Activated T-helper 17 cell treated with anti-CD3 and anti-CD28 coated beads, Interleukin-2, amount 50 U/mL, for 72 hours (primary cell): Measurements from ENCODE around the gene SAP25. TPM values are rescaled to one million over a fixed set of nuclear protein-coding genes. Genes with fewer than 3 reads are reported as not detected.
"Not testable (repeated sequence)": the region's sequence is repeated elsewhere in the genome, so short reads cannot be mapped to it uniquely, and the experiment has no call there.

Experiments used
- ATAC-seq: fragments of 150-1000 bp; cut with Tn5 transposase; replicated peaks from 2 replicates; pipeline ENCODE4 v1.10.0; 2021; ENCODE audit warnings: mild to moderate bottlenecking, moderate library complexity
- H3K27ac Mint-ChIP-seq: one replicate; pipeline ENCODE4 v1.8.0; 2022; ENCODE audit warnings: mixed read lengths
- H3K27me3 Mint-ChIP-seq: one replicate; pipeline ENCODE4 v1.8.0; 2022; ENCODE audit warnings: mixed read lengths
- H3K36me3 Mint-ChIP-seq: one replicate; pipeline ENCODE4 v1.8.0; 2022; ENCODE audit warnings: low read depth, mild to moderate bottlenecking, mixed read lengths
- H3K4me1 Mint-ChIP-seq: one replicate; pipeline ENCODE4 v1.8.0; 2022; ENCODE audit warnings: mixed read lengths
- H3K4me3 Mint-ChIP-seq: one replicate; pipeline ENCODE4 v1.8.0; 2022; ENCODE audit warnings: mild to moderate bottlenecking, mixed read lengths
- H3K9me3 Mint-ChIP-seq: one replicate; pipeline ENCODE4 v1.8.0; 2022; ENCODE audit warnings: mixed read lengths
- total RNA-seq, 2 donors: library from RNA; stranded (reverse); gene quantifications; one replicate each; pipeline ENCODE4 v1.2.3, GENCODE V29; 2022

Gene SAP25
- total RNA-seq, 2 donors from 2014 or later, result 7.6 to 12.9 TPM

DNA sequence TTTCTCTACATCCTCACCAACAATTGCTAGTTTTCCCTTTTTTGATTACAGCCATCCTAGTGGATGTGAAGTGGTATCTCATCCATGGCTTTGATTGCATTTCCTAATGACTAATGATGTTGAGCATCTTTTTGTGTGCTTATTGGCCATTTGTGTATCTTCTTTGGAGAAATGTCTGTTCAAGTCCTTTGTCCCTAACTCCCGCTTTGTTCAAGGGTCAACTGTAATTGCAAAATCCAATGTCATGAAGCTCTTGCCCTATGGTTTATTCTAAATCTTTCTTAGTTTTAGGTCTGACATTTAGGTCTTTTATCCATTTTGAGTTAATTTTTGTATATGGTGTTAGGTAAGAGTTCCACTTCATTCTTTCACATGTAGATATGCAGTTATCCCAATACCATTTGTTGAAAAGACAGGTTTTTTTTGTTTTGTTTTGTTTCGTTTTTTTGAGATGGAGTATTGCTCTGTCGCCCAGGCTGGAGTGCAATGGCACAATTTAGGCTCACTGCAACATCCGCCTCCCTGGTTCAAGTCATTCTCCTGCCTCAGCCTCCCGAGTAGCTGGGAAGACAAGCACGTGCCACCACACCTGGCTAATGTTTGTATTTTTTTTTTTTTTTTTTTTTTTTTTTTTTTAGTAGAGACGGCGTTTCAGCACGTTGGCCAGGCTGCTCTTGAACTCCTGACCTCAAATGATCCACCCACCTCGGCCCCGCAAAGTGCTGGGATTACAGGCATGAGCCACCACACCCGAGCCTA, 45.4 kb downstream of the SAP25 start:
- not testable (repeated sequence) for H3K9me3 Mint-ChIP-seq, H3K4me1 Mint-ChIP-seq, H3K36me3 Mint-ChIP-seq, H3K27ac Mint-ChIP-seq, H3K27me3 Mint-ChIP-seq, ATAC-seq, H3K4me3 Mint-ChIP-seq

DNA sequence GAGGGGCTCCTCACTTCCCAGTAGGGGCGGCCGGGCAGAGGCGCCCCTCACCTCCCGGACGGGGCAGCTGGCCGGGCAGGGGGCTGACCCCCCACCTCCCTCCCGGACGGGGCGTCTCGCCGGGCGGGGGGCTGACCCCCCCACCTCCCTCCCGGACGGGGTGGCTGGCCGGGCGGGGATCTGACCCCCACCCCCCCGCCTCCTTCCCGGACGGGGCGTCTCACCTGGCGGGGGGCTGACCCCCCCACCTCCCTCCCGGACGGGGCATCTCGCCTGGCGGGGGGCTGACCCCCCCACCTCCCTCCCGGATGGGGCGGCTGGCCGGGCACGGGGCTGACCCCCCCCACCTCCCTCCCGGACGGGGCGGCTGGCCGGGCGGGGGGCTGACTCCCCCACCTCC, 50.5 kb downstream of the SAP25 start:
- not testable (repeated sequence) for H3K27ac Mint-ChIP-seq, H3K9me3 Mint-ChIP-seq, H3K36me3 Mint-ChIP-seq, H3K27me3 Mint-ChIP-seq, H3K4me1 Mint-ChIP-seq, ATAC-seq, H3K4me3 Mint-ChIP-seq

Other genes with a start within 250 kb of the SAP25 start
- 10 to 100 TPM; 36.5 to 63.4 TPM for gene PILRB, start 215.8 kb downstream of the SAP25 start, total RNA-seq
- gene PILRA, start 200.4 kb downstream of the SAP25 start, total RNA-seq, result 1 to 10 TPM; 2.7 to 7.0 TPM
- 1 to 10 TPM; 3.1 to 3.8 TPM for gene ZCWPW1, start 145.2 kb downstream of the SAP25 start, total RNA-seq
- gene MEPCE, start 144.1 kb downstream of the SAP25 start, total RNA-seq, result 10 to 100 TPM; 59.5 to 65.2 TPM
- gene PPP1R35, start 137.4 kb downstream of the SAP25 start, total RNA-seq, result 10 to 100 TPM; 51.2 to 63.6 TPM
- 10 to 100 TPM in 1 of 2 donors, 1 to 10 TPM in 1; 3.3 to 17.3 TPM for gene SPACDR, start 109.6 kb downstream of the SAP25 start, total RNA-seq
- 100 to 1,000 TPM in 1 of 2 donors, 10 to 100 TPM in 1; 88.5 to 163 TPM for gene TSC22D4, start 94.7 kb downstream of the SAP25 start, total RNA-seq
- gene NYAP1, start 90.0 kb downstream of the SAP25 start, total RNA-seq, result under 1 TPM; 0.15 to 0.19 TPM
- gene AGFG2, start 34.7 kb downstream of the SAP25 start, total RNA-seq, result 10 to 100 TPM; 48.3 to 50.7 TPM
- gene LRCH4, start 12.2 kb upstream of the SAP25 start, total RNA-seq, result 10 to 100 TPM; 81.1 to 96.4 TPM
- gene FBXO24, start 12.4 kb upstream of the SAP25 start, total RNA-seq, result 1 to 10 TPM; 1.5 to 5.6 TPM
- gene PCOLCE, start 28.5 kb upstream of the SAP25 start, total RNA-seq, result 10 to 100 TPM; 10.7 to 22.2 TPM
- gene MOSPD3, start 38.6 kb upstream of the SAP25 start, total RNA-seq, result 10 to 100 TPM; 21.0 to 32.7 TPM
- gene TFR2, start 67.7 kb upstream of the SAP25 start, total RNA-seq, result 10 to 100 TPM; 30.8 to 39.4 TPM
- not detected for gene ACTL6B, start 82.5 kb upstream of the SAP25 start, total RNA-seq
- gene GNB2, start 99.8 kb upstream of the SAP25 start, total RNA-seq, result 100 to 1,000 TPM; 181 to 271 TPM
- gene GIGYF1, start 120.3 kb upstream of the SAP25 start, total RNA-seq, result 10 to 100 TPM; 40.2 to 53.1 TPM
- gene POP7, start 132.2 kb upstream of the SAP25 start, total RNA-seq, result 10 to 100 TPM; 29.6 to 68.9 TPM
- not detected for gene EPO, start 146.6 kb upstream of the SAP25 start, total RNA-seq
- gene ZAN, start 159.7 kb upstream of the SAP25 start, total RNA-seq, result not detected